K562 (cell line): ENCODE results near the gene FKRP. TPM values are rescaled to one million over a fixed set of nuclear protein-coding genes. Genes with fewer than 3 reads are reported as not detected.
A peak's percentile ranks its signal among the peaks of the same experiment; 100 is the strongest.

Source experiments
- ATAC-seq: fragments of 200-7000 bp; cut with Tn5 transposase; 3 replicates; pipeline ENCODE4 v1.9.1; 2020; ENCODE audit warnings: moderate library complexity
- BruUV-seq: library from RNA; stranded (reverse); fragments of 400-500 nt; replicated peaks from 2 replicates; lab custom pipeline; 2021; lab: Mats Ljungman, UMichigan
- CTCF ChIA-PET: fragments of 300-600 bp; formaldehyde crosslinking; extraction: SDS; loops from one replicate; lab custom pipeline; 2021; ENCODE audit warnings: low intra/inter-chr PET ratio; lab: Yijun Ruan, JAX
- POLR2A ChIA-PET: fragments of 300-600, 350-650 bp; sonication (Branson Sonifier 250); formaldehyde crosslinking; extraction: SDS; loops from one replicate; lab custom pipeline; 2021; ENCODE audit warnings: antibody characterized with exemption, inconsistent platforms; lab: Yijun Ruan, JAX
- DNase-seq, 4 experiments: peaks; one replicate each; pipeline versions ENCODE4 v3.0.0 to v3.0.0-alpha.2; 2011 to 2018; ENCODE audit warnings: low spot score in 3 of 4, mixed read lengths in 3 of 4; ENCODE audit errors: extremely low read depth in 1 of 4
- FAIRE-seq: peaks from 2 replicates; lab custom pipeline; 2011; peaks lifted over from hg19 to GRCh38; lab: Jason Lieb, UNC
- H2AFZ ChIP-seq: 2 replicates; pipeline ENCODE4 v1.6.0; 2011; ENCODE audit warnings: low read depth, low read length, control low read depth, inconsistent platforms
- H3K27ac ChIP-seq: fragments of 200-600 bp; 3 replicates; pipeline ENCODE4 v1.8.0; 2011; ENCODE audit warnings: low read depth, mild to moderate bottlenecking, control low read depth, inconsistent platforms, low read length, moderate library complexity, mixed read lengths; ENCODE audit errors: extremely low read depth
- H3K27me3 ChIP-seq, 2 experiments: fragments of 300-600 bp in 1 of 2; 2 replicates in 1 of 2; 3 replicates in 1 of 2; pipeline versions ENCODE4 v1.6.0 to v1.8.0; 2011; ENCODE audit warnings: inconsistent platforms in 2 of 2, low read length in 2 of 2, mild to moderate bottlenecking in 1 of 2, mixed read lengths in 1 of 2, moderate library complexity in 1 of 2; ENCODE audit not compliant: control insufficient read depth in 2 of 2, insufficient read depth in 2 of 2
- H3K36me3 ChIP-seq: fragments of 300-600 bp; 3 replicates; pipeline ENCODE4 v1.8.0; 2011; ENCODE audit warnings: mild to moderate bottlenecking, low read length, inconsistent platforms; ENCODE audit not compliant: control insufficient read depth, insufficient read depth
- H3K4me1 ChIP-seq, 2 experiments: fragments of 200-600 bp in 1 of 2; replicated peaks in 1 of 2; 2 replicates in 1 of 2; 3 replicates in 1 of 2; pipeline versions ENCODE4 v1.5.1 to v1.8.0; 2011; ENCODE audit warnings: inconsistent platforms in 2 of 2, low read length in 2 of 2, mild to moderate bottlenecking in 1 of 2, mixed read lengths in 1 of 2, moderate library complexity in 1 of 2; ENCODE audit not compliant: control insufficient read depth in 2 of 2, insufficient read depth in 2 of 2
- H3K4me2 ChIP-seq: 2 replicates; pipeline ENCODE4 v1.6.1; 2011; ENCODE audit warnings: low read length, control low read depth, inconsistent platforms, mixed read lengths; ENCODE audit not compliant: insufficient read depth
- H3K4me3 ChIP-seq: fragments of 200-600 bp; sonication (generic), shearing (Covaris generic); 2 replicates; pipeline ENCODE4 v1.5.1; 2016; ENCODE audit warnings: control low read depth, inconsistent platforms
- H3K79me2 ChIP-seq: fragments of 200-600 bp; 3 replicates; pipeline ENCODE4 v1.8.0; 2011; ENCODE audit warnings: low read length, inconsistent platforms; ENCODE audit not compliant: control insufficient read depth, insufficient read depth
- H3K9ac ChIP-seq, 2 experiments: 2 replicates each; pipeline versions ENCODE4 v1.6.0 to v1.6.1; 2011; ENCODE audit warnings: low read depth in 2 of 2, low read length in 2 of 2, control low read depth in 1 of 2, inconsistent platforms in 1 of 2, mild to moderate bottlenecking in 1 of 2, mixed read lengths in 1 of 2; ENCODE audit not compliant: insufficient read depth in 1 of 2
- H3K9me1 ChIP-seq: one replicate; pipeline ENCODE4 v1.6.0; 2011; ENCODE audit warnings: inconsistent platforms, mild to moderate bottlenecking, low read length, moderate library complexity; ENCODE audit not compliant: control insufficient read depth, insufficient read depth
- H3K9me3 ChIP-seq: replicated peaks from 2 replicates; pipeline ENCODE4 v1.5.1; 2011; ENCODE audit warnings: low read depth, low read length, inconsistent platforms; ENCODE audit not compliant: control insufficient read depth, insufficient read depth
- H4K20me1 ChIP-seq: replicated peaks from 2 replicates; pipeline ENCODE4 v1.6.1; 2011; ENCODE audit warnings: low read length, inconsistent platforms, mixed read lengths; ENCODE audit not compliant: control insufficient read depth, insufficient read depth
- CREB1 ChIP-seq, 2 experiments: sonication (generic) in 1 of 2; formaldehyde crosslinking in 1 of 2; IDR thresholded peaks; 2 replicates each; pipeline versions ENCODE4 v1.6.1 to v1.8.0; 2012 to 2022; ENCODE audit warnings: inconsistent platforms in 1 of 2, mild to moderate bottlenecking in 1 of 2, missing genetic modification reagents in 1 of 2, moderate library complexity in 1 of 2
- EWSR1 ChIP-seq: fragments of 450-650 bp; IDR thresholded peaks from 2 replicates; pipeline ENCODE4 v1.6.1; 2018; ENCODE audit warnings: borderline replicate concordance, mild to moderate bottlenecking, low read depth, moderate library complexity; ENCODE audit not compliant: partially characterized antibody
- FOXA3 ChIP-seq, 2 experiments: fragments of 450-650 bp in 1 of 2; sonication (generic) in 1 of 2; formaldehyde crosslinking; IDR thresholded peaks in 1 of 2; conservative IDR thresholded peaks in 1 of 2; 2 replicates each; pipeline versions ENCODE4 v1.4.0 to v1.8.0; 2020 to 2022; ENCODE audit warnings: mild to moderate bottlenecking in 2 of 2, missing genetic modification reagents in 1 of 2
- HNRNPUL1 ChIP-seq: fragments of 200-400 bp; formaldehyde crosslinking; IDR thresholded peaks from 2 replicates; pipeline ENCODE4 v1.6.1; 2017; ENCODE audit warnings: low read length
- MTA1 ChIP-seq: fragments of 450-650 bp; IDR thresholded peaks from 2 replicates; pipeline ENCODE4 v1.6.1; 2017; ENCODE audit warnings: borderline replicate concordance
- SP1 ChIP-seq: sonication (generic); formaldehyde crosslinking; IDR thresholded peaks from 2 replicates; pipeline ENCODE4 v1.8.1; 2022; ENCODE audit warnings: mild to moderate bottlenecking, missing genetic modification reagents
- TCF3 ChIP-seq: sonication (generic); formaldehyde crosslinking; IDR thresholded peaks from 2 replicates; pipeline ENCODE4 v1.4.0; 2020; ENCODE audit warnings: mild to moderate bottlenecking, missing genetic modification reagents
- ZBED1 ChIP-seq: IDR thresholded peaks from 2 replicates; pipeline ENCODE4 v1.6.1; 2014
- ZFX ChIP-seq: sonication (generic); formaldehyde crosslinking; IDR thresholded peaks from 2 replicates; pipeline ENCODE4 v1.8.0; 2022; ENCODE audit warnings: mild to moderate bottlenecking, missing genetic modification reagents, moderate library complexity
- ZNF436 ChIP-seq: fragments of 250-450, 450-650 bp; sonication (Bioruptor Pico); formaldehyde crosslinking; IDR thresholded peaks from 2 replicates; pipeline ENCODE4 v1.7.0; 2020; ENCODE audit warnings: mild to moderate bottlenecking
- ZNF766 ChIP-seq: fragments of 200-800 bp; sonication (Bioruptor generic); conservative IDR thresholded peaks from 2 replicates; pipeline ENCODE4 v1.6.1; 2016; ENCODE audit warnings: missing genetic modification characterization, missing compliant biosample characterization
- WGBS: fragments of 100-300 bp; shearing (Covaris generic); methylation state at CpG from one replicate; pipeline ENCODE4 v1.1.6; 2016; ENCODE audit warnings: low coverage, mixed read lengths; ENCODE audit not compliant: insufficient coverage; ENCODE audit errors: missing lambda C conversion rate; 5-methylcytosine and 5-hydroxymethylcytosine counted together
- in situ Hi-C: fragments of 300-500 bp; cut with MboI; formaldehyde crosslinking; loops from 4 replicates; pipeline ENCODE4 v1.15.0; 2018; ENCODE audit warnings: inconsistent platforms, mixed read lengths
- intact Hi-C: fragments of 100-400 bp; cut with micrococcal nuclease; formaldehyde crosslinking; loops from 2 replicates; pipeline ENCODE4 v1.14.2; 2022
- polyA plus RNA-seq, 8 experiments: library from polyadenylated mRNA; depleted of rRNA in 4 of 8; stranded (reverse) in 5 of 8; unstranded in 3 of 8; fragments of >200 nt; fragmentation: Nextera tagmentation in 2 of 8; fragmentation: Illumina TruSeq in 1 of 8; extraction: Ambion mirVana in 2 of 8; extraction: Trizol in 1 of 8; gene quantifications; 2 replicates each; pipeline versions ENCODE4 v1.2.1 to v1.2.3, GENCODE V29; 2011 to 2014; ENCODE audit warnings: inconsistent platforms in 1 of 8, missing spikeins in 1 of 8
- total RNA-seq, 7 experiments: library from RNA; depleted of rRNA in 6 of 7; stranded (reverse); fragments of >200 nt in 6 of 7; fragmentation: Illumina TruSeq in 2 of 7; extraction: Trizol in 2 of 7; gene quantifications; 2 replicates each; pipeline versions ENCODE4 v1.2.1 to v1.2.3, GENCODE V29; 2011 to 2021; ENCODE audit warnings: low replicate concordance in 1 of 7
- TF ChIP-seq, protein P1 (sequence below): fragments of 250-450 bp; sonication (Bioruptor Pico); IDR thresholded peaks from 2 replicates; pipeline ENCODE4 v1.8.0; 2021; ENCODE audit warnings: moderate library complexity, mild to moderate bottlenecking, inconsistent platforms
- TF ChIP-seq, protein P2 (sequence below): sonication (generic); formaldehyde crosslinking; IDR thresholded peaks from 2 replicates; pipeline ENCODE4 v1.8.1; 2023; ENCODE audit warnings: mild to moderate bottlenecking, missing genetic modification reagents
- TF ChIP-seq, protein P3 (sequence below): sonication (generic); formaldehyde crosslinking; IDR thresholded peaks from 2 replicates; pipeline ENCODE4 v1.9.0; 2022; ENCODE audit warnings: mild to moderate bottlenecking, missing genetic modification reagents
- TF ChIP-seq, protein P4 (sequence below): conservative IDR thresholded peaks from 2 replicates; pipeline ENCODE4 v1.6.1; 2011; ENCODE audit warnings: low read depth, mild to moderate bottlenecking, low read length; ENCODE audit not compliant: control insufficient read depth

Gene FKRP
- total and polyA plus RNA-seq, 9 of the 15 experiments (the other 6 are each of a cell fraction or from before 2014, with no cell fraction given), result 0.68 to 16.1 (median 6.5) TPM

DNA sequence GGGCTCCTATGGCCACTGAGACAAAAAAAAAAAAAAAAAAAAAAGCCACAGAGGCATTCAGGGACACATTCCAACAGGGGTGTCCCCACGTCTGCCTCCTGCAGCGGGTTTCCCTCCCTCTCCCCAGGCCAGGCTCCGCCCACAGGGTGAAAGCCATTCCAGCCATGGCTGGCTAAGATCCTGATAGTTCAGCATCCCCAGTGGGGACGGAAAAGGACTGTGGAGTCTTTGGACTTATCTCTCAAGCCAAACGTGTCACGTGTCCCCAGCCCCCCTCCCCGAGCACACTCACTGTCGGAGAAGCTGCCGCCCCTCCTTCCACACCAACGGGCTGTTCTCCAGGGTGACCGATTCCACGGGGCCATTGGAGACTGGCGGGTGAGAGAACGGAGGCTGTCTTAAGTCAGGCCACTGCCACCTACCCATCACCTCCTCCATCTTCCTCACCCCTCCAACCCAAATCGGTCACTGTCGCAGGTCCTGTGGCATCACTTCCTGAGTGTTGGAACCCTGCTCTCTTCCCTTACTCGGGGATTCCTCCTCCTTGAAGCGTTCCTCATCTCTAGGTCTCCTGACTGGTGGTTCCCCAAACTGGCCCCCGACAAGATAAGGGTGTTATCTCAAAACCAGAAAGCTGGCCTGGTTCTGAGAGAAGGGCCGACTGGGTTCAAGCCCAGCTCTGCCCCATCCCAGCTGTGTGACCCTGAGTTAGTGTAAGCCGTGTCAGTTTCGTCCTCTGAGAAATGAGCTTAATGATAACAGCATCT, 9.1 kb upstream of the FKRP start (continued):
- TF ChIP-seq, protein P1, sequence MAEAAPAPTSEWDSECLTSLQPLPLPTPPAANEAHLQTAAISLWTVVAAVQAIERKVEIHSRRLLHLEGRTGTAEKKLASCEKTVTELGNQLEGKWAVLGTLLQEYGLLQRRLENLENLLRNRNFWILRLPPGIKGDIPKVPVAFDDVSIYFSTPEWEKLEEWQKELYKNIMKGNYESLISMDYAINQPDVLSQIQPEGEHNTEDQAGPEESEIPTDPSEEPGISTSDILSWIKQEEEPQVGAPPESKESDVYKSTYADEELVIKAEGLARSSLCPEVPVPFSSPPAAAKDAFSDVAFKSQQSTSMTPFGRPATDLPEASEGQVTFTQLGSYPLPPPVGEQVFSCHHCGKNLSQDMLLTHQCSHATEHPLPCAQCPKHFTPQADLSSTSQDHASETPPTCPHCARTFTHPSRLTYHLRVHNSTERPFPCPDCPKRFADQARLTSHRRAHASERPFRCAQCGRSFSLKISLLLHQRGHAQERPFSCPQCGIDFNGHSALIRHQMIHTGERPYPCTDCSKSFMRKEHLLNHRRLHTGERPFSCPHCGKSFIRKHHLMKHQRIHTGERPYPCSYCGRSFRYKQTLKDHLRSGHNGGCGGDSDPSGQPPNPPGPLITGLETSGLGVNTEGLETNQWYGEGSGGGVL (CRISPR knock-in tag), result no peak
- TF ChIP-seq TCF3 (CRISPR knock-in tag), result peak; percentile 57; the same call in 1 of the 2 replicates
- TF ChIP-seq, protein P2, sequence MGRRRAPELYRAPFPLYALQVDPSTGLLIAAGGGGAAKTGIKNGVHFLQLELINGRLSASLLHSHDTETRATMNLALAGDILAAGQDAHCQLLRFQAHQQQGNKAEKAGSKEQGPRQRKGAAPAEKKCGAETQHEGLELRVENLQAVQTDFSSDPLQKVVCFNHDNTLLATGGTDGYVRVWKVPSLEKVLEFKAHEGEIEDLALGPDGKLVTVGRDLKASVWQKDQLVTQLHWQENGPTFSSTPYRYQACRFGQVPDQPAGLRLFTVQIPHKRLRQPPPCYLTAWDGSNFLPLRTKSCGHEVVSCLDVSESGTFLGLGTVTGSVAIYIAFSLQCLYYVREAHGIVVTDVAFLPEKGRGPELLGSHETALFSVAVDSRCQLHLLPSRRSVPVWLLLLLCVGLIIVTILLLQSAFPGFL (CRISPR knock-in tag), result no peak

DNA sequence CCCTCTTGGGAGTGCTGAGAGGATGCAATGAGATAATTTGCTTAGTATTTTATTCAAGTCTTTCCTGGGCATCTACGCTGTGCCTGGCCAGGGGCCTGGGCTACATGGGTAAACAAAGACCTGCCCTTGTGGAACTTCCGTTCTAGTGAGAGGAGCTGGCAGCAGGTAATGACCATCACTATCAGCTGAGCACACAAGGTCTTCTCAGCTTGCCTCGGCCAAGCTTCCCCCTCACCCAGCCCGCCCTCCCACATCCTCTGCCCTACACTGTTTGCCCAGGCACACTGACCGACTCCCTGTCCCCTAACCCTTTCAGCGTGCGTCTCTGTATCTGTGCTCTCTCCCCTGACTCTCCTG, 8.6 kb upstream of the FKRP start:
- in situ Hi-C loops, result no loop called here
- FAIRE-seq, result no peak
- no peaks in the 10 kb centered on the region for H3K27me3 ChIP-seq
- no peak overlapping the region for H2AFZ ChIP-seq
- ChIA-PET CTCF (no interaction called here), POLR2A (interaction anchor here (0.6 to 1.5 kb wide), 10 partner anchors 8 to 577 kb away, joined by 3 to 7 read pairs (median 4); partner anchors contain the start of gene PRKD2)
- H3K4me3 ChIP-seq, result no peak overlapping the region
- WGBS, result 14% methylated on average over 7 of the region's 7 CpGs
- H3K9me1 ChIP-seq, result peaks cover 5% of the 10 kb centered on the region
- H3K9ac ChIP-seq, result peak overlapping the region; percentile 19 to 82; a peak in 1 of 4 replicates
- H4K20me1 ChIP-seq, result peaks cover 51% of the 10 kb centered on the region
- ATAC-seq, result peak; percentile 46
- no peaks in the 10 kb centered on the region for H3K9me3 ChIP-seq
- H3K4me1 ChIP-seq, result peaks cover 31 to 59% of the 10 kb centered on the region in 2 experiments
- peaks cover 82% of the 10 kb centered on the region; the same call in 2 of the 3 replicates for H3K36me3 ChIP-seq
- intact Hi-C loops, result no loop called here
- peak; percentile 39 to 71 (median 50) for DNase-seq
- BruUV-seq, result no TSS peak
- peak overlapping the region; percentile 79 for H3K4me2 ChIP-seq
- H3K27ac ChIP-seq, result peak overlapping the region; percentile 82
- H3K79me2 ChIP-seq, result peaks cover 69% of the 10 kb centered on the region
- TF ChIP-seq ZNF436, result no peak
- no peak for TF ChIP-seq ZBED1
- TF ChIP-seq, protein P3, sequence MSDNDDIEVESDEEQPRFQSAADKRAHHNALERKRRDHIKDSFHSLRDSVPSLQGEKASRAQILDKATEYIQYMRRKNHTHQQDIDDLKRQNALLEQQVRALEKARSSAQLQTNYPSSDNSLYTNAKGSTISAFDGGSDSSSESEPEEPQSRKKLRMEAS (CRISPR knock-in tag), result 0 out of 2 replicates have a peak, but pooled peaks have one; percentile 1
- no peak for TF ChIP-seq ZNF766 (CRISPR knock-in tag)
- peak; percentile 7; the same call in 1 of the 2 replicates for TF ChIP-seq ZFX (CRISPR knock-in tag)
- TF ChIP-seq MTA1, result no peak
- no peak for TF ChIP-seq HNRNPUL1
- no peak for TF ChIP-seq SP1
- TF ChIP-seq, protein P4, sequence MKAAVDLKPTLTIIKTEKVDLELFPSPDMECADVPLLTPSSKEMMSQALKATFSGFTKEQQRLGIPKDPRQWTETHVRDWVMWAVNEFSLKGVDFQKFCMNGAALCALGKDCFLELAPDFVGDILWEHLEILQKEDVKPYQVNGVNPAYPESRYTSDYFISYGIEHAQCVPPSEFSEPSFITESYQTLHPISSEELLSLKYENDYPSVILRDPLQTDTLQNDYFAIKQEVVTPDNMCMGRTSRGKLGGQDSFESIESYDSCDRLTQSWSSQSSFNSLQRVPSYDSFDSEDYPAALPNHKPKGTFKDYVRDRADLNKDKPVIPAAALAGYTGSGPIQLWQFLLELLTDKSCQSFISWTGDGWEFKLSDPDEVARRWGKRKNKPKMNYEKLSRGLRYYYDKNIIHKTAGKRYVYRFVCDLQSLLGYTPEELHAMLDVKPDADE, result no peak
- TF ChIP-seq EWSR1, result no peak
- peak in 1 of 2 experiments; percentile 62; a peak in 2 of 4 replicates for TF ChIP-seq FOXA3 (CRISPR knock-in tag; conservative IDR thresholded peaks at IDR 0.05 in 1 of 2, IDR thresholded peaks at IDR 0.05 in 1 of 2)
- TF ChIP-seq CREB1 (IDR thresholded peaks at IDR 0.05), result no peak
- no peak for TF ChIP-seq CREB1 (CRISPR knock-in tag; IDR thresholded peaks at IDR 0.05)
